ENCODE measurements around the gene RB1. TPM values are rescaled to one million over a fixed set of nuclear protein-coding genes. Genes with fewer than 3 reads are reported as not detected.

The RB1 gene
- total and polyA plus RNA-seq, 9 of the 15 experiments (the other 6 are each of a cell fraction or from before 2014, with no cell fraction given), result 5.0 to 23.8 (median 17.9) TPM

DNA sequence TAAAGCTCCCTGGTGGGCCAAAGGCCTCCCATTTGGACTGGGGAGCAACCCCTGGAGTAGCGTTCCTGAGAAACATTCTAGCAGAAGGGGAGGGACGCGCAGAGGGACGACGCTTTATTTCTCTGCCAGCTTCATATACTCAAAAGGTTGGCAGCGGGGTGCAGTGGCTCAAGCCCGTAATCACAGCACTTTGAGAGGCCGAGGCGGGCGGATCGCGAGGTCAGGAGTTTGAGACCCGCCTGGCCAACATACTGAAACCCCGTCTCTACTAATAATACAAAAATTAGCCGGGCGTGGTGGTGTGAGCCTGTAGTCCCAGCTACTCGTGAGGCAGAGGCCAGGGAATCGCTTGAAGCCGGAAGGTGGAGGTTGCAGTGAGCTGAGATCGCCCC, 16.8 kb downstream of the RB1 start:
- 94% methylated on average over 9 of the region's 20 CpGs for WGBS (ENCODE audit: insufficient coverage, low coverage, missing lambda C conversion rate)
- Histone ChIP-seq H3K9ac (ENCODE audit: insufficient read depth in 1 of 2, low read depth in 2 of 2, low read length in 2 of 2) (no peak overlapping the region), H3K9me3 (replicated peaks; ENCODE audit: control insufficient read depth, insufficient read depth, low read depth, low read length) (no peaks in the 10 kb centered on the region), H3K4me2 (ENCODE audit: insufficient read depth, low read length) (no peak overlapping the region), H2AFZ (ENCODE audit: low read depth, low read length) (no peak overlapping the region), H4K20me1 (replicated peaks; ENCODE audit: control insufficient read depth, insufficient read depth, low read length) (no peaks in the 10 kb centered on the region), H3K9me1 (ENCODE audit: control insufficient read depth, insufficient read depth, low read length) (no peaks in the 10 kb centered on the region), H3K27me3 (ENCODE audit: control insufficient read depth in 2 of 2, insufficient read depth in 2 of 2, low read length in 2 of 2) (no peaks in the 10 kb centered on the region), H3K79me2 (ENCODE audit: control insufficient read depth, insufficient read depth, low read length) (no peaks in the 10 kb centered on the region), H3K4me1 (replicated peaks in 1 of 2; ENCODE audit: control insufficient read depth in 2 of 2, insufficient read depth in 2 of 2, low read length in 2 of 2) (no peaks in the 10 kb centered on the region; a peak in 1 of 5 replicates), H3K36me3 (ENCODE audit: control insufficient read depth, insufficient read depth, low read length) (no peaks in the 10 kb centered on the region), H3K27ac (ENCODE audit: extremely low read depth, low read depth, low read length) (no peak overlapping the region), H3K4me3 (no peak overlapping the region)
- CTCF ChIA-PET (ENCODE audit: low intra/inter-chr PET ratio), result no interaction called here
- no peak for FAIRE-seq
- POLR2A ChIA-PET, result no interaction called here
- no TSS peak for BruUV-seq (replicated peaks)
- no peak for DNase-seq (ENCODE audit: extremely low read depth in 1 of 4, low spot score in 3 of 4)
- in situ Hi-C loops (cut with MboI), result no loop called here
- intact Hi-C loops (cut with micrococcal nuclease), result no loop called here
- TF ChIP-seq KHSRP (IDR thresholded peaks at IDR 0.05), result no peak
- no peak for TF ChIP-seq NBN (IDR thresholded peaks at IDR 0.05; ENCODE audit: low read depth)
- TF ChIP-seq, protein P1, sequence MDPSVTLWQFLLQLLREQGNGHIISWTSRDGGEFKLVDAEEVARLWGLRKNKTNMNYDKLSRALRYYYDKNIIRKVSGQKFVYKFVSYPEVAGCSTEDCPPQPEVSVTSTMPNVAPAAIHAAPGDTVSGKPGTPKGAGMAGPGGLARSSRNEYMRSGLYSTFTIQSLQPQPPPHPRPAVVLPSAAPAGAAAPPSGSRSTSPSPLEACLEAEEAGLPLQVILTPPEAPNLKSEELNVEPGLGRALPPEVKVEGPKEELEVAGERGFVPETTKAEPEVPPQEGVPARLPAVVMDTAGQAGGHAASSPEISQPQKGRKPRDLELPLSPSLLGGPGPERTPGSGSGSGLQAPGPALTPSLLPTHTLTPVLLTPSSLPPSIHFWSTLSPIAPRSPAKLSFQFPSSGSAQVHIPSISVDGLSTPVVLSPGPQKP (CRISPR knock-in tag; IDR thresholded peaks at IDR 0.05), result no peak
- TF ChIP-seq, protein P2, sequence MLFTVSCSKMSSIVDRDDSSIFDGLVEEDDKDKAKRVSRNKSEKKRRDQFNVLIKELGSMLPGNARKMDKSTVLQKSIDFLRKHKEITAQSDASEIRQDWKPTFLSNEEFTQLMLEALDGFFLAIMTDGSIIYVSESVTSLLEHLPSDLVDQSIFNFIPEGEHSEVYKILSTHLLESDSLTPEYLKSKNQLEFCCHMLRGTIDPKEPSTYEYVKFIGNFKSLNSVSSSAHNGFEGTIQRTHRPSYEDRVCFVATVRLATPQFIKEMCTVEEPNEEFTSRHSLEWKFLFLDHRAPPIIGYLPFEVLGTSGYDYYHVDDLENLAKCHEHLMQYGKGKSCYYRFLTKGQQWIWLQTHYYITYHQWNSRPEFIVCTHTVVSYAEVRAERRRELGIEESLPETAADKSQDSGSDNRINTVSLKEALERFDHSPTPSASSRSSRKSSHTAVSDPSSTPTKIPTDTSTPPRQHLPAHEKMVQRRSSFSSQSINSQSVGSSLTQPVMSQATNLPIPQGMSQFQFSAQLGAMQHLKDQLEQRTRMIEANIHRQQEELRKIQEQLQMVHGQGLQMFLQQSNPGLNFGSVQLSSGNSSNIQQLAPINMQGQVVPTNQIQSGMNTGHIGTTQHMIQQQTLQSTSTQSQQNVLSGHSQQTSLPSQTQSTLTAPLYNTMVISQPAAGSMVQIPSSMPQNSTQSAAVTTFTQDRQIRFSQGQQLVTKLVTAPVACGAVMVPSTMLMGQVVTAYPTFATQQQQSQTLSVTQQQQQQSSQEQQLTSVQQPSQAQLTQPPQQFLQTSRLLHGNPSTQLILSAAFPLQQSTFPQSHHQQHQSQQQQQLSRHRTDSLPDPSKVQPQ (CRISPR knock-in tag; IDR thresholded peaks at IDR 0.05; ENCODE audit: borderline replicate concordance), result no peak
- no peak for TF ChIP-seq TRIM28 (IDR thresholded peaks at IDR 0.05)
- TF ChIP-seq ZNF143 (CRISPR knock-in tag; IDR thresholded peaks at IDR 0.05), result no peak
- no peak for TF ChIP-seq XRCC4 (IDR thresholded peaks at IDR 0.05; ENCODE audit: extremely low read depth, insufficient read depth, insufficient read length)
- TF ChIP-seq, protein P3, sequence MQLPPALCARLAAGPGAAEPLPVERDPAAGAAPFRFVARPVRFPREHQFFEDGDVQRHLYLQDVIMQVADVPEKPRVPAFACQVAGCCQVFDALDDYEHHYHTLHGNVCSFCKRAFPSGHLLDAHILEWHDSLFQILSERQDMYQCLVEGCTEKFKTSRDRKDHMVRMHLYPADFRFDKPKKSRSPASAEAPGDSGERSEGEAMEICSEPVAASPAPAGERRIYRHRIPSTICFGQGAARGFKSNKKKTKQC (CRISPR knock-in tag; IDR thresholded peaks at IDR 0.05), result no peak
- TF ChIP-seq BRCA1 (IDR thresholded peaks at IDR 0.05), result no peak
- TF ChIP-seq BRCA1 (CRISPR knock-in tag; IDR thresholded peaks at IDR 0.05), result no peak
- TF ChIP-seq NR2C1 (IDR thresholded peaks at IDR 0.05), result no peak
- no peak for TF ChIP-seq NR2C1 (tag; IDR thresholded peaks at IDR 0.05)
- no peak for TF ChIP-seq JUNB (CRISPR knock-in tag; conservative IDR thresholded peaks at IDR 0.05)
- no peak for TF ChIP-seq ZSCAN29 (IDR thresholded peaks at IDR 0.05)
- TF ChIP-seq STAT5B (CRISPR knock-in tag; IDR thresholded peaks at IDR 0.05), result no peak
- TF ChIP-seq ZC3H11A (IDR thresholded peaks at IDR 0.05; ENCODE audit: low read depth, low read length), result no peak
- no peak for TF ChIP-seq RBM15 (IDR thresholded peaks at IDR 0.05; ENCODE audit: insufficient read depth, low read length)
- TF ChIP-seq, protein P4, sequence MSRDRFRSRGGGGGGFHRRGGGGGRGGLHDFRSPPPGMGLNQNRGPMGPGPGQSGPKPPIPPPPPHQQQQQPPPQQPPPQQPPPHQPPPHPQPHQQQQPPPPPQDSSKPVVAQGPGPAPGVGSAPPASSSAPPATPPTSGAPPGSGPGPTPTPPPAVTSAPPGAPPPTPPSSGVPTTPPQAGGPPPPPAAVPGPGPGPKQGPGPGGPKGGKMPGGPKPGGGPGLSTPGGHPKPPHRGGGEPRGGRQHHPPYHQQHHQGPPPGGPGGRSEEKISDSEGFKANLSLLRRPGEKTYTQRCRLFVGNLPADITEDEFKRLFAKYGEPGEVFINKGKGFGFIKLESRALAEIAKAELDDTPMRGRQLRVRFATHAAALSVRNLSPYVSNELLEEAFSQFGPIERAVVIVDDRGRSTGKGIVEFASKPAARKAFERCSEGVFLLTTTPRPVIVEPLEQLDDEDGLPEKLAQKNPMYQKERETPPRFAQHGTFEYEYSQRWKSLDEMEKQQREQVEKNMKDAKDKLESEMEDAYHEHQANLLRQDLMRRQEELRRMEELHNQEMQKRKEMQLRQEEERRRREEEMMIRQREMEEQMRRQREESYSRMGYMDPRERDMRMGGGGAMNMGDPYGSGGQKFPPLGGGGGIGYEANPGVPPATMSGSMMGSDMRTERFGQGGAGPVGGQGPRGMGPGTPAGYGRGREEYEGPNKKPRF (IDR thresholded peaks at IDR 0.05; ENCODE audit: low read depth, low read length), result no peak
- TF ChIP-seq CBX5 (IDR thresholded peaks at IDR 0.05; ENCODE audit: borderline replicate concordance, low read depth), result no peak
- no peak for TF ChIP-seq CREM (IDR thresholded peaks at IDR 0.05; ENCODE audit: low read depth)
- TF ChIP-seq ZFP30 (CRISPR knock-in tag; IDR thresholded peaks at IDR 0.05; ENCODE audit: borderline replicate concordance), result no peak
- ATAC-seq, result no peak

Data from K562 (cell line).